ENCODE data around the gene PHLPP1. TPM values are rescaled to one million over a fixed set of nuclear protein-coding genes. Genes with fewer than 3 reads are reported as not detected.
A peak's percentile ranks its signal among the peaks of the same experiment; 100 is the strongest.

PHLPP1 gene
- total RNA-seq, 4 donors from 2014 or later, result 6.3 to 18.0 (median 10.4) TPM

DNA sequence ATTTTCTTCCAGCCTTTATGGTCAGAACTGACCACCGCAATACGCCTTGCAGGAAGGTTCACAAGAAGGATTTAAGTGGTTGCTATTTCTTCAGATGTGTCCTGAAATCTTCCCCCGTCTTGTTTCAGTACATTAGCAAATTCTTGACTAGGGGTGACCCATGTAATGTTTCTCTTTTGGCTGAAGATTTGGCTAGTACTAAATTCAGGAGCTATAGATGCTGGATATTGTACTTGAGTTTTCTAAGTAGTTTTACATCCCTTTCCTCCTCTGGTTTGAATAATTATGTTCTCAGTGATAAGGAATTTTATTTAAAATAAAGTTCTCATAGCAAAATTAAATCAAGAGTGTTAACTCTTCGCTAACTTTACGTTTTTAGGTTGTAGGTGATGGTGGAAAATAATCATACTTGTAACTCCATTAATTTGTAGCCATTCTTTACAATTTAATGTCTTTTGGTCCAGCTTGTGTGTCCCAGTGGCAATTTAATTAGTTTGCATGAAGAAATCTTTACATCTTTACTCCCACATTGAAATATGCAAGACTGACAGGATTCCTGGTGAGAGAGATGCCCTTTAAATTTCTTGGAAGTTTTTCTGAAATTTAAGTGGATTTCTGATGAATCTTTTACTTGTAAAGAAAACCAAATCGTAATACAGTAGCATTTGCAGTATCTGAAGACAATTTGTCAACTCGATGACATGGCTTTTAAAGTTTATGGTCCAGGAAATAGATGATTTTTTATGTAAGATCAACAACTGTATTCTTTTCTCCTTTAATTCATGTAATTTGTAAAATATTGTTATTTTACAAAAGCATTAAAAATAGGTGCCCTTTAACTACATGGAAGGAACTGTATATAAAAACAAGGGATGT lies 2.8 kb downstream of the PHLPP1 start:
- TF ChIP-seq CTCF (IDR thresholded peaks at IDR 0.05), result no peak
- DNase-seq (ENCODE audit: low spot score), result no peak
- ATAC-seq (ENCODE audit: low FRiP score), result no peak

DNA sequence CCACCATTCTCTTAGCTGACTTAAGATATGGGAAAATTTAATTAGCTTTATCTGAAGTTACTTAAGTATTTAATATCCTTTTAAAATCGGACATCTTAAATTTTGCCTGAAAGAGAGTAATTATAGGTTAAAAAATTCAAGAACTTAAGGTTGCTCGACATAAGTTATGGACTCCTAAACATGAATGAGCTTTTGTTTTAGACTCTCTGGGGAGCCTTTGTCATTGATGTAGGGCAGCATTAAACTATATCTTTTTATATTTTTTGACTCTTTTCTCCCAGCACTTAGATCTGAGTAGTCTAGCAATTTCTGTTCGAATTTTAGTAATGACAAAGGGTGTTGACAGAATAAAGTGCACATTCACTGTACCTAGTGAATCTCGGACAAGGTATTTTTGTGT lies 4.7 kb downstream of the PHLPP1 start:
- no peak for ATAC-seq (ENCODE audit: low FRiP score)
- no peak for TF ChIP-seq CTCF (IDR thresholded peaks at IDR 0.05)

GRCh38 chr18:62720766-62721613 lies 5.6 kb downstream of the PHLPP1 start:
- DNase-seq (ENCODE audit: low spot score), result no peak
- TF ChIP-seq CTCF (IDR thresholded peaks at IDR 0.05), result no peak
- no peak for ATAC-seq (ENCODE audit: low FRiP score)

More for the DNA sequence above, 4.7 kb downstream of the PHLPP1 start:
- DNase-seq (ENCODE audit: low spot score), result no peak

DNA sequence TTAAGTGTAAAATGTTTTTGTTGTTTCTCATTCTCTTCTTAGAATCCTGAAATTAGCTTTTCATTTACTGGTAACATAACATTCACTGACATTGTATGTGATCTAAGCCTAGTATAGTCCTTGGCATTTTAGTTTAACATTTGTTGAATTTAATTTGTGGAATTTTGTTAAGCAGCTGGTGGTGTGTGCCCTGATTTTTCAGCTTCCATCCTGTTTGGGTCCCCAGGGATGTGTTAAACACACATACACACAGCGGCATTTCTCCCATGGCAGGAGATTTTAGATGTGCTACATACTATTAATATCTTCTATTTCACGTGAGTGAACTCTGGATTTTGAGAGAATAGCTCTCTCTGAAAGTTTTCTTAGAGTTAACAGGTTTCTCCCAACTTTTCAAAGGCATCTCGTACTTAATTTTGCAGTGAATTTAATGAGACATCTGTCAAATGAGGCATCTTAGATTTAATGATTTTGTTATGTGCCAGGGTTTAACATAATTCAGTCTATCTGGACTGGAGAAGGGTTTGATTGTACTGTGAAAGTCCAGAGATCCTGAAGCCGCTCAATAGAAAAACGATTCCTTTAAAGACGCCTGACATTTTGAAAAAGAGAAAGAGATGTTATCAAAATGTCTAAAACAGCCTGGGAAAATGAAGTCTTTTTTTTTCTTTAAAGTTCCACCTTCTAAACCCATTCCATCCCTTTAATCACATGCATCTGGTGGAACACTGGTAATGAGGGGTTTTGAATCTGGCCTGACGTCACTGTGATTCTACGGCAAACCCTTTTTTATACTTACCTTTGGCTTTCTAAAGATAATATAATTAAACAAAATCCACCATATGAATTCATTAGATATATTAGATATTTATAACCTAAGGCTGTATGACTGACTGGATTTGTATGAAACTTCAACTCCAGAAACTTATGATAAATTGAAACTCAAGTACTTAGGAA lies 6.8 kb downstream of the PHLPP1 start:
- DNase-seq (ENCODE audit: low spot score), result no peak

DNA sequence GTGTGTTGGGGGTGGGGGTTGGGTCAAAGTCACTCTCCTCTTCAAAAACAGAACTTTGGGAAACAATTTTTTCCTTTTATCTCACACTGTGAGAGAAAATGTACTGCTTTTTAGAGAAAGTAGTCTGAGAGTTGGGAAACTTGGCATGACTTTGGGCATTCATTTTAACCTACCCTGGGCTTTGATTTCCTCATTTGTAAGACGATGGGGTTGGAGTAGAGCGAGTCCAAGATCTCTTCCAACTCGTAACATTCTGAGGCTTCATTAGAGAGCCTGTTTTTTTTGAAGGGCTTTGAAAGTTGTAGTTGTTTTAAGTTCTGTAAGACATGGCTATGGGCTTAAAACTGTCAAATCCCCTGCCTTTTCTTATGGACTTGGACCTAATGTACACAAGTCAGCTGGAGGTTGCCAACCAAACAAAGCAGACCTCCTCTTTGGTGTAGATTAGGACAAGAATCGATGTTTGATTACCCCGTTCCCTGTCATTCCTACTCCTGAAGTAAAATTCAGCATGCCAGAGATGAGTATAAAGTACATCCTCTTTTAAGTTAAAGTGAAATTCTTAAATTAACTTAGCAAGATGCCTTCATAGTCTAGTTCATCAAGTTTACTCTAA lies 8.4 kb downstream of the PHLPP1 start:
- no peak for TF ChIP-seq CTCF (IDR thresholded peaks at IDR 0.05)
- DNase-seq (ENCODE audit: low spot score) (no peak), ATAC-seq (ENCODE audit: low FRiP score) (peak; percentile 73)

More for the DNA sequence above, 6.8 kb downstream of the PHLPP1 start:
- ATAC-seq (ENCODE audit: low FRiP score), result no peak
- TF ChIP-seq CTCF (IDR thresholded peaks at IDR 0.05), result no peak

DNA sequence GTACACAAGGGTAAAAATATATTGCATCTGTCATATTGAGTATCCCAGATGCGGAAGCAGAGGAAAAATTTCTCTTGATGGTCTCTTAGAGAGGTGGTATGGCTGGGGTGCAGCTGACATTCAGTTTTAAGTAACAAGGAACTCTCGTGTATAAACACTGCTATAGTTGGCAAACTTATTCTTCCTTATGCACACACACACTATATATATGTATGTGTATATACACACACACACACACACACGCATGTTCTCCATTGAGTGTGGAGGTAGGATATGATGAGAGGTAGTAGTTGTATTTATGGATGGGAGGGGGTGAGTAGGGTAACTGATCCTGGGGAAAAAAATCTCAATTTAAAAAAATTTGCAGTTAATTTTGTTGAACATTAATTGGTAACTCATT lies 10.6 kb downstream of the PHLPP1 start:
- no peak for ATAC-seq (ENCODE audit: low FRiP score)
- no peak for DNase-seq (ENCODE audit: low spot score)
- no peak for TF ChIP-seq CTCF (IDR thresholded peaks at IDR 0.05)
